CD4-positive, alpha-beta memory T cell (primary cell): ENCODE results near the gene UNC119B. TPM values are rescaled to one million over a fixed set of nuclear protein-coding genes. Genes with fewer than 3 reads are reported as not detected.

Experiments
- polyA plus RNA-seq, 2 donors: library from polyadenylated mRNA; unstranded; fragments of 300-500 nt; fragmentation: Illumina TruSeq; gene quantifications; one replicate each; pipeline ENCODE4 v1.2.3, GENCODE V29; 2021
- total RNA-seq, 2 experiments: library from RNA; stranded (reverse); gene quantifications; one replicate each; pipeline ENCODE4 v1.2.3, GENCODE V29; 2021

Gene UNC119B
- total and polyA plus RNA-seq, 4 experiments from 2014 or later = 6.9 to 29.1 (median 18.5) TPM

Other genes starting within 250 kb of the UNC119B start
- 100 to 1,000 TPM; 139 to 143 TPM for gene SRSF9, start 240.7 kb upstream of the UNC119B start, total RNA-seq
- 100 to 1,000 TPM; 169 to 235 TPM for gene SRSF9, start 240.7 kb upstream of the UNC119B start, polyA plus RNA-seq
- gene DYNLL1, start 214.3 kb upstream of the UNC119B start, total RNA-seq = 100 to 1,000 TPM in 1 of 2 experiments, 10 to 100 TPM in 1; 97.5 to 108 TPM
- 100 to 1,000 TPM; 348 to 351 TPM for gene DYNLL1, start 214.3 kb upstream of the UNC119B start, polyA plus RNA-seq
- gene COQ5, start 181.3 kb upstream of the UNC119B start, total RNA-seq = 10 to 100 TPM; 19.7 to 21.6 TPM
- gene COQ5, start 181.3 kb upstream of the UNC119B start, polyA plus RNA-seq = 10 to 100 TPM; 35.2 to 55.1 TPM
- gene RNF10, start 176.1 kb upstream of the UNC119B start, total RNA-seq = 100 to 1,000 TPM; 244 to 249 TPM
- gene RNF10, start 176.1 kb upstream of the UNC119B start, polyA plus RNA-seq = 100 to 1,000 TPM; 101 to 146 TPM
- gene POP5, start 129.1 kb upstream of the UNC119B start, total RNA-seq = 10 to 100 TPM; 70.4 to 70.7 TPM
- gene POP5, start 129.1 kb upstream of the UNC119B start, polyA plus RNA-seq = 10 to 100 TPM; 89.4 to 91.6 TPM
- not detected for gene CABP1, start 69.8 kb upstream of the UNC119B start, total RNA-seq
- gene CABP1, start 69.8 kb upstream of the UNC119B start, polyA plus RNA-seq = not detected
- gene MLEC, start 23.3 kb upstream of the UNC119B start, total RNA-seq = 10 to 100 TPM; 75.1 to 88.9 TPM
- 10 to 100 TPM; 38.9 to 61.4 TPM for gene MLEC, start 23.3 kb upstream of the UNC119B start, polyA plus RNA-seq
- 10 to 100 TPM; 14.9 to 17.1 TPM for gene ACADS, start 15.4 kb downstream of the UNC119B start, total RNA-seq
- 10 to 100 TPM; 19.2 to 29.9 TPM for gene ACADS, start 15.4 kb downstream of the UNC119B start, polyA plus RNA-seq
- 10 to 100 TPM; 45.0 to 49.4 TPM for gene SPPL3, start 193.9 kb downstream of the UNC119B start, total RNA-seq
- 10 to 100 TPM in 1 of 2 donors, 1 to 10 TPM in 1; 7.4 to 44.5 TPM for gene SPPL3, start 193.9 kb downstream of the UNC119B start, polyA plus RNA-seq